K562 (cell line): ENCODE measurements around the gene MAN1B1. TPM values are rescaled to one million over a fixed set of nuclear protein-coding genes. Genes with fewer than 3 reads are reported as not detected.

Source experiments
- ESRRA ChIP-seq: fragments of 450-650 bp; IDR thresholded peaks from 2 replicates; pipeline ENCODE4 v1.6.1; 2014; ENCODE audit warnings: low read depth, mild to moderate bottlenecking, moderate library complexity, borderline replicate concordance
- MXI1 ChIP-seq: IDR thresholded peaks from 2 replicates; pipeline ENCODE4 v1.6.1; 2011; ENCODE audit warnings: low read depth, mild to moderate bottlenecking, improper control_type of control experiment, low read length
- NFIX ChIP-seq: fragments of 250-450 bp; sonication (Bioruptor Pico); IDR thresholded peaks from 2 replicates; pipeline ENCODE4 v1.4.0; 2020; ENCODE audit warnings: low read depth, mild to moderate bottlenecking, moderate library complexity
- NR4A1 ChIP-seq, 2 experiments: fragments of 250-450 bp in 1 of 2; fragments of 450-650 bp in 1 of 2; sonication (Bioruptor Pico) in 1 of 2; IDR thresholded peaks; 2 replicates each; pipeline versions ENCODE4 v1.4.0 to v1.6.1; 2016 to 2020; ENCODE audit warnings: mild to moderate bottlenecking in 2 of 2, missing compliant biosample characterization in 1 of 2, missing genetic modification characterization in 1 of 2, moderate library complexity in 1 of 2
- PHB2 ChIP-seq: fragments of 450-650 bp; IDR thresholded peaks from 2 replicates; pipeline ENCODE4 v1.6.1; 2017; ENCODE audit warnings: low read depth
- PURB ChIP-seq: sonication (generic); formaldehyde crosslinking; IDR thresholded peaks from 2 replicates; pipeline ENCODE4 v1.9.0; 2021; ENCODE audit warnings: low read depth, mild to moderate bottlenecking, missing genetic modification reagents
- RBBP5 ChIP-seq: fragments of 200-600 bp; sonication (generic); IDR thresholded peaks from 2 replicates; pipeline ENCODE4 v1.6.1; 2012; ENCODE audit warnings: borderline replicate concordance, mild to moderate bottlenecking, low read length, control low read depth, inconsistent platforms; ENCODE audit not compliant: insufficient read depth, poor library complexity, severe bottlenecking
- RUNX1 ChIP-seq: sonication (generic); IDR thresholded peaks from 2 replicates; pipeline ENCODE4 v1.6.1; 2016; ENCODE audit warnings: antibody characterized with exemption, low read depth
- SAFB2 ChIP-seq: fragments of 200-400 bp; formaldehyde crosslinking; IDR thresholded peaks from 2 replicates; pipeline ENCODE4 v1.6.1; 2018; ENCODE audit warnings: borderline replicate concordance, low read length, low read depth, moderate library complexity; ENCODE audit not compliant: severe bottlenecking
- SIN3B ChIP-seq: fragments of 450-650 bp; IDR thresholded peaks from 2 replicates; pipeline ENCODE4 v1.6.1; 2017; ENCODE audit warnings: low read depth, mild to moderate bottlenecking, moderate library complexity
- SNIP1 ChIP-seq: fragments of 450-650 bp; IDR thresholded peaks from 2 replicates; pipeline ENCODE4 v1.7.1; 2017; ENCODE audit warnings: low read depth, mild to moderate bottlenecking
- SP1 ChIP-seq: sonication (generic); formaldehyde crosslinking; IDR thresholded peaks from 2 replicates; pipeline ENCODE4 v1.8.1; 2022; ENCODE audit warnings: mild to moderate bottlenecking, missing genetic modification reagents
- SRF ChIP-seq, 2 experiments: fragments of 250-450, 450-650 bp in 1 of 2; sonication (Bioruptor Pico) in 1 of 2; sonication (generic) in 1 of 2; formaldehyde crosslinking; IDR thresholded peaks; 2 replicates each; pipeline versions ENCODE4 v1.5.0 to v1.5.1; 2020 to 2022; ENCODE audit warnings: mild to moderate bottlenecking in 1 of 2, missing genetic modification reagents in 1 of 2
- ZFP1 ChIP-seq: fragments of 450-650 bp; formaldehyde crosslinking; IDR thresholded peaks from 2 replicates; pipeline ENCODE4 v1.4.0; 2020; ENCODE audit warnings: mild to moderate bottlenecking, mixed read lengths
- ZFP36 ChIP-seq: fragments of 150-350 bp; IDR thresholded peaks from 2 replicates; pipeline ENCODE4 v1.6.1; 2018; ENCODE audit warnings: low read length, low read depth; ENCODE audit not compliant: partially characterized antibody
- ZNF384 ChIP-seq: IDR thresholded peaks from 2 replicates; pipeline ENCODE4 v1.6.1; 2012; ENCODE audit warnings: low read depth, low read length, improper control_type of control experiment
- ZSCAN29 ChIP-seq: fragments of 450-650 bp; IDR thresholded peaks from 2 replicates; pipeline ENCODE4 v1.6.1; 2017
- polyA plus RNA-seq, 8 experiments: library from polyadenylated mRNA; depleted of rRNA in 4 of 8; stranded (reverse) in 5 of 8; unstranded in 3 of 8; fragments of >200 nt; fragmentation: Nextera tagmentation in 2 of 8; fragmentation: Illumina TruSeq in 1 of 8; extraction: Ambion mirVana in 2 of 8; extraction: Trizol in 1 of 8; gene quantifications; 2 replicates each; pipeline versions ENCODE4 v1.2.1 to v1.2.3, GENCODE V29; 2011 to 2014; ENCODE audit warnings: inconsistent platforms in 1 of 8, missing spikeins in 1 of 8
- total RNA-seq, 7 experiments: library from RNA; depleted of rRNA in 6 of 7; stranded (reverse); fragments of >200 nt in 6 of 7; fragmentation: Illumina TruSeq in 2 of 7; extraction: Trizol in 2 of 7; gene quantifications; 2 replicates each; pipeline versions ENCODE4 v1.2.1 to v1.2.3, GENCODE V29; 2011 to 2021; ENCODE audit warnings: low replicate concordance in 1 of 7
- TF ChIP-seq, protein P1 (sequence below): fragments of 450-650 bp; IDR thresholded peaks from 2 replicates; pipeline ENCODE4 v1.6.1; 2016; ENCODE audit warnings: antibody characterized with exemption
- TF ChIP-seq, protein P2 (sequence below): fragments of 450-650 bp; formaldehyde crosslinking; IDR thresholded peaks from 2 replicates; pipeline ENCODE4 v1.4.0; 2020; ENCODE audit warnings: mild to moderate bottlenecking, moderate library complexity
- TF ChIP-seq, protein P3 (sequence below), 2 experiments: IDR thresholded peaks; 2 replicates each; pipeline ENCODE4 v1.6.1; 2011; ENCODE audit warnings: borderline replicate concordance in 1 of 2, control low read depth in 1 of 2, low read depth in 1 of 2, low read length in 1 of 2, mild to moderate bottlenecking in 1 of 2, mixed read lengths in 1 of 2, moderate library complexity in 1 of 2; ENCODE audit not compliant: insufficient read depth in 1 of 2, insufficient read length in 1 of 2, poor library complexity in 1 of 2, severe bottlenecking in 1 of 2; ENCODE audit errors: extremely low read depth in 1 of 2
- TF ChIP-seq, protein P4 (sequence below): sonication (generic); formaldehyde crosslinking; IDR thresholded peaks from 2 replicates; pipeline ENCODE4 v1.8.0; 2022; ENCODE audit warnings: mild to moderate bottlenecking, low read depth, missing genetic modification reagents

The MAN1B1 gene
- total and polyA plus RNA-seq, 9 of the 15 experiments (the other 6 are each of a cell fraction or from before 2014, with no cell fraction given) = 0.55 to 36.6 (median 27.3) TPM

DNA sequence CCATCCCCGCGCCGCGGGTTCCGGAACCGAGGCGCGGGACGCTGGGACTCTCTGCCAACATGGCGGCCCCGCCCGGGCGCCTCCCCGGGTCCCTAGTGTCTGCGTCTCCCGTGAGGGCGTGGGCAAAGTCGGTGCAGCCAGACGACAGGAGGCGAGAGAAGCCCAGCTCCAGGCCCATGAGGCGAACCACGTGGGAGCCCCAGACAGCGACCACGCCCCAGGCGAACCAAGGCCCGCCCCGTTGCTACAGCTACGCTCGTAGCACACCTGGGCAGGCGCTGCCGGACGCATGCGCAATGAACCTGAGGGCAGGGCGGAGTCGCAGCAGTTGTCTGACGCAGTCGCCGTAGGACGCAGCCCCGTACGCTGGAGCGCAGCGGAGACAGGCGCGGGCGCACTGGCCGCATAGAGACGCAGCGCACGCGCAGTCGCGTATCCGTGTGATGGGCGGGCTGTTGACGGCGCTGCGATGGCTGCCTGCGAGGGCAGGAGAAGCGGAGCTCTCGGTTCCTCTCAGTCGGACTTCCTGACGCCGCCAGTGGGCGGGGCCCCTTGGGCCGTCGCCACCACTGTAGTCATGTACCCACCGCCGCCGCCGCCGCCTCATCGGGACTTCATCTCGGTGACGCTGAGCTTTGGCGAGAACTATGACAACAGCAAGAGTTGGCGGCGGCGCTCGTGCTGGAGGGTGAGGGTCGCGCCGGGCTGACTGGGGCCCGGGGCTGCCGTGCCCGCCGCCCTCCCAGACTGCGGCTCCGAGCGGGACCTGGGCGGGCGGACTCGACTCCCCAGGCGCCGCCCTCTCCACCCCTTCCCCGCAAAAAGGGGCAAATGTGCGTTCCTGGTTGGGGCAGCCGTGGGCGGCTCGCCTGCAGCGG lies at the start of gene MAN1B1 (continued):
- TF ChIP-seq, protein P1, sequence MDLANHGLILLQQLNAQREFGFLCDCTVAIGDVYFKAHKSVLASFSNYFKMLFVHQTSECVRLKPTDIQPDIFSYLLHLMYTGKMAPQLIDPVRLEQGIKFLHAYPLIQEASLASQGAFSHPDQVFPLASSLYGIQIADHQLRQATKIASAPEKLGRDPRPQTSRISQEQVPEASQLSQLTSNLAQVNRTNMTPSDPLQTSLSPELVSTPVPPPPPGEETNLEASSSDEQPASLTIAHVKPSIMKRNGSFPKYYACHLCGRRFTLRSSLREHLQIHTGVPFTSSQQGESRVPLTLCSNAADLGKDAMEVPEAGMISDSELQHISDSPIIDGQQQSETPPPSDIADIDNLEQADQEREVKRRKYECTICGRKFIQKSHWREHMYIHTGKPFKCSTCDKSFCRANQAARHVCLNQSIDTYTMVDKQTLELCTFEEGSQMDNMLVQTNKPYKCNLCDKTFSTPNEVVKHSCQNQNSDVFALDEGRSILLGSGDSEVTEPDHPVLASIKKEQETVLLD = peak; percentile 100
- TF ChIP-seq PHB2 (no peak), ZNF384 (0 out of 2 replicates have a peak, but pooled peaks have one; percentile 13), RBBP5 (peak; percentile 17), RUNX1 (no peak), NR4A1 (CRISPR knock-in tag; IDR thresholded peaks at IDR 0.05) (0 out of 2 replicates have a peak, but pooled peaks have one; percentile 7), NR4A1 (tag; IDR thresholded peaks at IDR 0.05) (no peak), MXI1 (peak; percentile 99), ZSCAN29 (no peak), SP1 (CRISPR knock-in tag) (peak; percentile 94), ESRRA (0 out of 2 replicates have a peak, but pooled peaks have one; percentile 24), ZFP1 (CRISPR knock-in tag) (no peak), SIN3B (0 out of 2 replicates have a peak, but pooled peaks have one; percentile 46), NFIX (CRISPR knock-in tag) (no peak), SRF (CRISPR knock-in tag; IDR thresholded peaks at IDR 0.05) (peak in 1 of 2 experiments; percentile 53; a peak in 1 of 4 replicates), SAFB2 (no peak), SNIP1 (no peak), PURB (no peak), ZFP36 (no peak)
- TF ChIP-seq, protein P2, sequence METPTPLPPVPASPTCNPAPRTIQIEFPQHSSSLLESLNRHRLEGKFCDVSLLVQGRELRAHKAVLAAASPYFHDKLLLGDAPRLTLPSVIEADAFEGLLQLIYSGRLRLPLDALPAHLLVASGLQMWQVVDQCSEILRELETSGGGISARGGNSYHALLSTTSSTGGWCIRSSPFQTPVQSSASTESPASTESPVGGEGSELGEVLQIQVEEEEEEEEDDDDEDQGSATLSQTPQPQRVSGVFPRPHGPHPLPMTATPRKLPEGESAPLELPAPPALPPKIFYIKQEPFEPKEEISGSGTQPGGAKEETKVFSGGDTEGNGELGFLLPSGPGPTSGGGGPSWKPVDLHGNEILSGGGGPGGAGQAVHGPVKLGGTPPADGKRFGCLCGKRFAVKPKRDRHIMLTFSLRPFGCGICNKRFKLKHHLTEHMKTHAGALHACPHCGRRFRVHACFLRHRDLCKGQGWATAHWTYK (CRISPR knock-in tag) = 0 out of 2 replicates have a peak, but pooled peaks have one; percentile 19
- TF ChIP-seq, protein P3, sequence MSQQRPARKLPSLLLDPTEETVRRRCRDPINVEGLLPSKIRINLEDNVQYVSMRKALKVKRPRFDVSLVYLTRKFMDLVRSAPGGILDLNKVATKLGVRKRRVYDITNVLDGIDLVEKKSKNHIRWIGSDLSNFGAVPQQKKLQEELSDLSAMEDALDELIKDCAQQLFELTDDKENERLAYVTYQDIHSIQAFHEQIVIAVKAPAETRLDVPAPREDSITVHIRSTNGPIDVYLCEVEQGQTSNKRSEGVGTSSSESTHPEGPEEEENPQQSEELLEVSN (IDR thresholded peaks at IDR 0.05; ENCODE audit: borderline replicate concordance in 1 of 2, extremely low read depth in 1 of 2, insufficient read depth in 1 of 2, insufficient read length in 1 of 2, low read depth in 1 of 2, low read length in 1 of 2, poor library complexity in 1 of 2, severe bottlenecking in 1 of 2) = peak; percentile 75 to 81
- TF ChIP-seq, protein P4, sequence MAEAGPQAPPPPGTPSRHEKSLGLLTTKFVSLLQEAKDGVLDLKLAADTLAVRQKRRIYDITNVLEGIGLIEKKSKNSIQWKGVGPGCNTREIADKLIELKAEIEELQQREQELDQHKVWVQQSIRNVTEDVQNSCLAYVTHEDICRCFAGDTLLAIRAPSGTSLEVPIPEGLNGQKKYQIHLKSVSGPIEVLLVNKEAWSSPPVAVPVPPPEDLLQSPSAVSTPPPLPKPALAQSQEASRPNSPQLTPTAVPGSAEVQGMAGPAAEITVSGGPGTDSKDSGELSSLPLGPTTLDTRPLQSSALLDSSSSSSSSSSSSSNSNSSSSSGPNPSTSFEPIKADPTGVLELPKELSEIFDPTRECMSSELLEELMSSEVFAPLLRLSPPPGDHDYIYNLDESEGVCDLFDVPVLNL (CRISPR knock-in tag) = no peak
